H1 (cell line): ENCODE measurements around the gene GTPBP10. TPM values are rescaled to one million over a fixed set of nuclear protein-coding genes. Genes with fewer than 3 reads are reported as not detected.

Source experiments
- CTCF ChIA-PET: fragments of 300-600 bp; sonication (Branson Sonifier 250); formaldehyde crosslinking; loops from one replicate; lab custom pipeline; 2021; ENCODE audit not compliant: partially characterized antibody; lab: Charles Lee
- POLR2A ChIA-PET: fragments of 300-600 bp; sonication (Branson Sonifier 250); formaldehyde crosslinking; loops from one replicate; lab custom pipeline; 2021; ENCODE audit warnings: inconsistent platforms; ENCODE audit not compliant: partially characterized antibody; lab: Charles Lee
- DNase-seq, 2 experiments: peaks; one replicate each; pipeline versions ENCODE4 v3.0.0 to v3.0.0-alpha.2; 2010 to 2022; ENCODE audit warnings: low spot score in 2 of 2, low read depth in 1 of 2, mixed read lengths in 1 of 2
- FAIRE-seq: peaks from 2 replicates; lab custom pipeline; 2011; peaks lifted over from hg19 to GRCh38; lab: Jason Lieb, UNC
- H2AFZ ChIP-seq: 2 replicates; pipeline ENCODE4 v1.8.1; 2012; ENCODE audit warnings: low read length, inconsistent platforms
- H2AK5ac ChIP-seq: 2 replicates; pipeline ENCODE4 v1.6.1; 2013; ENCODE audit warnings: low read depth, low read length
- H2BK120ac ChIP-seq: replicated peaks from 2 replicates; pipeline ENCODE3; 2013; ENCODE audit warnings: low read depth, low read length, inconsistent platforms
- H2BK12ac ChIP-seq: 2 replicates; pipeline ENCODE4 v1.6.1; 2013; ENCODE audit warnings: low read depth, low read length
- H2BK15ac ChIP-seq: 2 replicates; pipeline ENCODE4 v1.6.1; 2013; ENCODE audit warnings: low read length
- H2BK20ac ChIP-seq: 2 replicates; pipeline ENCODE4 v1.6.1; 2013; ENCODE audit warnings: low read length
- H2BK5ac ChIP-seq: 2 replicates; pipeline ENCODE4 v1.6.1; 2013; ENCODE audit warnings: low read depth, low read length
- H3K14ac ChIP-seq: 2 replicates; pipeline ENCODE4 v1.6.1; 2013; ENCODE audit warnings: inconsistent platforms; ENCODE audit not compliant: insufficient read length
- H3K18ac ChIP-seq: 2 replicates; pipeline ENCODE4 v1.6.1; 2013; ENCODE audit warnings: low read length; ENCODE audit errors: extremely low read depth
- H3K23ac ChIP-seq: 2 replicates; pipeline ENCODE4 v1.6.1; 2013; ENCODE audit warnings: inconsistent platforms; ENCODE audit not compliant: insufficient read length
- H3K23me2 ChIP-seq: 2 replicates; pipeline ENCODE4 v1.6.1; 2013; ENCODE audit warnings: low read depth, low read length
- H3K27ac ChIP-seq: 2 replicates; pipeline ENCODE4 v1.6.1; 2011; ENCODE audit warnings: low read depth, low read length, inconsistent platforms
- H3K27me3 ChIP-seq, 4 experiments: replicated peaks in 1 of 4; 1 replicate in 1 of 4; 2 replicates in 3 of 4; pipeline versions ENCODE4 v1.6.1 to v1.8.1; 2011 to 2013; ENCODE audit warnings: low read length in 3 of 4, mild to moderate bottlenecking in 3 of 4, inconsistent platforms in 2 of 4, mixed read lengths in 2 of 4, moderate library complexity in 1 of 4; ENCODE audit not compliant: control insufficient read depth in 3 of 4, insufficient read depth in 3 of 4; ENCODE audit errors: extremely low read depth in 1 of 4
- H3K36me3 ChIP-seq, 4 experiments: 2 replicates each; pipeline versions ENCODE4 v1.6.1 to v1.8.1; 2011 to 2013; ENCODE audit warnings: mild to moderate bottlenecking in 4 of 4, low read length in 3 of 4, moderate library complexity in 2 of 4, control low read depth in 1 of 4, inconsistent platforms in 1 of 4; ENCODE audit not compliant: insufficient read depth in 4 of 4, control insufficient read depth in 2 of 4
- H3K4ac ChIP-seq: replicated peaks from 2 replicates; pipeline ENCODE3; 2013; ENCODE audit warnings: low read length, low read depth, mixed read lengths, inconsistent platforms; ENCODE audit not compliant: insufficient read length
- H3K4me1 ChIP-seq, 4 experiments: replicated peaks in 1 of 4; 1 replicate in 1 of 4; 2 replicates in 3 of 4; pipeline versions ENCODE4 v1.6.1 to v1.8.1; 2011 to 2013; ENCODE audit warnings: low read length in 3 of 4, inconsistent platforms in 2 of 4, mixed read lengths in 1 of 4; ENCODE audit not compliant: insufficient read depth in 4 of 4, control insufficient read depth in 3 of 4
- H3K4me2 ChIP-seq, 2 experiments: 2 replicates each; pipeline versions ENCODE4 v1.6.1 to v1.8.1; 2011 to 2013; ENCODE audit warnings: low read depth in 2 of 2, low read length in 2 of 2, control low read depth in 1 of 2, inconsistent platforms in 1 of 2, mild to moderate bottlenecking in 1 of 2; ENCODE audit not compliant: insufficient read depth in 1 of 2
- H3K4me3 ChIP-seq, 4 experiments: fragments of 200-600, 300-600 bp in 1 of 4; sonication (generic), shearing (Covaris generic), sonication (Bioruptor Twin) in 1 of 4; 2 replicates each; pipeline versions ENCODE4 v1.5.1 to v1.8.1; 2011 to 2016; ENCODE audit warnings: low read length in 4 of 4, low read depth in 3 of 4, control low read depth in 2 of 4, inconsistent platforms in 2 of 4, mild to moderate bottlenecking in 2 of 4, mixed read lengths in 1 of 4, moderate library complexity in 1 of 4; ENCODE audit not compliant: insufficient read depth in 2 of 4; ENCODE audit errors: extremely low read depth in 1 of 4
- H3K56ac ChIP-seq: replicated peaks from 2 replicates; pipeline ENCODE3; 2013; ENCODE audit warnings: low read depth, mild to moderate bottlenecking, mixed read lengths, low read length, inconsistent platforms; ENCODE audit not compliant: insufficient read length
- H3K79me1 ChIP-seq: 2 replicates; pipeline ENCODE4 v1.6.1; 2013; ENCODE audit warnings: low read depth, low read length, control low read depth
- H3K79me2 ChIP-seq, 2 experiments: 2 replicates each; pipeline versions ENCODE4 v1.6.1 to v1.8.1; 2012 to 2013; ENCODE audit warnings: low read length in 2 of 2, mild to moderate bottlenecking in 2 of 2, inconsistent platforms in 1 of 2; ENCODE audit not compliant: insufficient read depth in 2 of 2, control insufficient read depth in 1 of 2
- H3K9ac ChIP-seq, 4 experiments: replicated peaks in 1 of 4; 1 replicate in 1 of 4; 2 replicates in 3 of 4; pipeline versions ENCODE4 v1.6.1 to v1.8.1; 2011 to 2013; ENCODE audit warnings: low read depth in 3 of 4, low read length in 3 of 4, control low read depth in 2 of 4, mild to moderate bottlenecking in 2 of 4, moderate library complexity in 2 of 4, inconsistent platforms in 1 of 4; ENCODE audit errors: extremely low read depth in 1 of 4
- H3K9me3 ChIP-seq, 2 experiments: 2 replicates each; pipeline versions ENCODE4 v1.6.1 to v1.8.1; 2012 to 2013; ENCODE audit warnings: mild to moderate bottlenecking in 2 of 2, moderate library complexity in 2 of 2, control low read depth in 1 of 2, inconsistent platforms in 1 of 2, low read depth in 1 of 2, low read length in 1 of 2, mixed read lengths in 1 of 2; ENCODE audit not compliant: insufficient read depth in 2 of 2
- H4K20me1 ChIP-seq, 2 experiments: replicated peaks in 1 of 2; 2 replicates each; pipeline versions ENCODE3 to v1.8.1; 2011 to 2013; ENCODE audit warnings: inconsistent platforms in 2 of 2, low read length in 2 of 2, mild to moderate bottlenecking in 1 of 2; ENCODE audit not compliant: insufficient read depth in 2 of 2, control insufficient read depth in 1 of 2
- H4K5ac ChIP-seq: 2 replicates; pipeline ENCODE4 v1.6.1; 2013; ENCODE audit warnings: low read length, low read depth, mixed read lengths, inconsistent platforms; ENCODE audit not compliant: insufficient read length
- H4K8ac ChIP-seq: 2 replicates; pipeline ENCODE4 v1.8.0; 2013; ENCODE audit warnings: mild to moderate bottlenecking, moderate library complexity, low read length, inconsistent platforms; ENCODE audit not compliant: insufficient read depth; ENCODE audit errors: extremely low read depth
- H4K91ac ChIP-seq: replicated peaks from 2 replicates; pipeline ENCODE3; 2013; ENCODE audit warnings: low read length, mixed read lengths, inconsistent platforms; ENCODE audit not compliant: insufficient read length
- MAFK ChIP-seq: IDR thresholded peaks from 2 replicates; pipeline ENCODE4 v1.6.1; 2012; ENCODE audit warnings: low read depth, mild to moderate bottlenecking, improper control_type of control experiment, low read length
- NANOG ChIP-seq: IDR thresholded peaks from 2 replicates; pipeline ENCODE4 v1.6.1; 2011; ENCODE audit warnings: low read length, low read depth, mild to moderate bottlenecking, inconsistent platforms; ENCODE audit not compliant: insufficient read depth, poor library complexity, severe bottlenecking
- polyA plus RNA-seq, 7 experiments: library from polyadenylated mRNA; depleted of rRNA in 3 of 7; stranded (reverse) in 5 of 7; unstranded in 2 of 7; fragments of >200 nt in 5 of 7; fragments of 200-250 nt in 2 of 7; gene quantifications; 1 replicate in 5 of 7; 2 replicates in 1 of 7; 4 replicates in 1 of 7; pipeline versions ENCODE4 v1.2.1 to v1.2.3, GENCODE V29; 2011 to 2013; ENCODE audit warnings: missing spikeins in 2 of 7, mixed read lengths in 2 of 7
- total RNA-seq: library from RNA; stranded (reverse); fragmentation: NEBNext Ultra II Directional; extraction: Animal tissue kit (Norgen Biotek cat#: 25700); gene quantifications from 2 replicates; pipeline ENCODE4 v1.2.1, GENCODE V29; 2021

The GTPBP10 gene
- total and polyA plus RNA-seq, 2 of the 8 experiments (the other 6 are each of a cell fraction or from before 2014, with no cell fraction given), result 4.4 to 21.2 TPM

DNA sequence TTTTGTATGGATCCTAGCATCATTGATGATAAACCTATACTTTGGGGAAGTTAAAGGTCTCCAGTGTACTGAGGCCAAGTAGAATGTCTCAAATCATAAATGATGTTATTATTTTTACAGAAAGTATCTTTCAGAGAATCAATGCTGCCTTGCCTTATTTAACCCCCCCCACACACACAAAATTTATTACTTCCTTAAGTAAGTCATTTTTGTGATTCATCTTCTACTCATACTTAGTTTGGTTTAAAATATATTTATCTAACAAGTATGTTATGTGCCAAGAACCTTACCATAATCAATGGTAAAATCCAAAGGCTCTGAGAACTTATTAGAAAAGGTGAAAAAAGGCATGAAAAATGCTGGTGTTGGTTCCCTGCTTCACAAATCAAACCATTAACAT, 37.9 kb downstream of the GTPBP10 start:
- no peak overlapping the region for H3K23ac ChIP-seq
- no peak overlapping the region for H2BK5ac ChIP-seq
- no peak overlapping the region for H4K5ac ChIP-seq
- no peaks in the 10 kb centered on the region for H3K4me1 ChIP-seq
- CTCF ChIA-PET, result no interaction called here
- H4K91ac ChIP-seq, result no peak overlapping the region
- no peak overlapping the region for H2AFZ ChIP-seq
- H2BK12ac ChIP-seq, result no peak overlapping the region
- H2AK5ac ChIP-seq, result no peak overlapping the region
- no peaks in the 10 kb centered on the region for H4K20me1 ChIP-seq
- no peak overlapping the region for H2BK20ac ChIP-seq
- no peak overlapping the region for H3K4ac ChIP-seq
- no peak overlapping the region for H3K27ac ChIP-seq
- POLR2A ChIA-PET, result no interaction called here
- DNase-seq, result no peak
- no peak overlapping the region for H2BK15ac ChIP-seq
- H4K8ac ChIP-seq, result no peak overlapping the region
- no peak overlapping the region for H3K4me2 ChIP-seq
- no peaks in the 10 kb centered on the region for H3K27me3 ChIP-seq
- H3K56ac ChIP-seq, result no peak overlapping the region
- no peak overlapping the region for H3K18ac ChIP-seq
- no peak overlapping the region for H3K4me3 ChIP-seq
- no peaks in the 10 kb centered on the region for H3K23me2 ChIP-seq
- FAIRE-seq, result no peak
- H3K79me2 ChIP-seq, result no peaks in the 10 kb centered on the region
- peaks cover 0 to 25% (median 11%) of the 10 kb centered on the region in 4 experiments; a peak in 5 of 8 replicates for H3K36me3 ChIP-seq
- no peaks in the 10 kb centered on the region for H3K9me3 ChIP-seq
- H3K79me1 ChIP-seq, result no peaks in the 10 kb centered on the region
- no peak overlapping the region for H3K9ac ChIP-seq
- H3K14ac ChIP-seq, result no peak overlapping the region
- no peak overlapping the region for H2BK120ac ChIP-seq
- TF ChIP-seq NANOG (no peak), MAFK (no peak)
